ENCODE measurements around the gene AP1B1.

The AP1B1 gene

GRCh38 chr22:29353286-29353685 is 35.1 kb downstream of the AP1B1 start:
- H3K27ac ChIP-seq = no peak overlapping the region
- TF ChIP-seq ZFX (IDR thresholded peaks at IDR 0.05) = no peak
- TF ChIP-seq CTCF (conservative IDR thresholded peaks at IDR 0.05) = no peak

DNA sequence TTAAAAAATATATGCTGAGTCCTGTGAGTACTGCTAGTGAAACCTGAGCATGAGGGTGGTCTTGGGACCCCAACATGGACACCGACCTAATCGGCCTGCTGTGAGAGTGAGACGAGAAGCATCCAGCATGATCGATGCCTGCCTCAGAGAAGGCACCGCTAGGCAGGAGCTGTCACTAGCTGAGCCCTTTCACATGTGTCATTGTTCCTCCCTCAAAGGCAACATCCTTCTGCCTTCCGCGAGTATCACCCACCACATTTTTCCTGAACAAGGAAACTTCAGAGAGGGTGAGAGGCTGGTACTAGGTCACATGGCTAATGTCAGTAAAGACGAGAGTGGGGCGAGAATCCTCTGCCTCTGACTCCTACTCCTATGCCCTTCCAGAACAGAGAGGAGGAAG is 35.6 kb downstream of the AP1B1 start:
- H3K27ac ChIP-seq = no peak overlapping the region

GRCh38 chr22:29351891-29352290 is 36.5 kb downstream of the AP1B1 start:
- TF ChIP-seq CTCF (conservative IDR thresholded peaks at IDR 0.05) (no peak), ZFX (IDR thresholded peaks at IDR 0.05) (no peak)
- no peak overlapping the region for H3K27ac ChIP-seq

More for the DNA sequence above, 35.6 kb downstream of the AP1B1 start:
- TF ChIP-seq ZFX (IDR thresholded peaks at IDR 0.05) = no peak
- no peak for TF ChIP-seq CTCF (conservative IDR thresholded peaks at IDR 0.05)

DNA sequence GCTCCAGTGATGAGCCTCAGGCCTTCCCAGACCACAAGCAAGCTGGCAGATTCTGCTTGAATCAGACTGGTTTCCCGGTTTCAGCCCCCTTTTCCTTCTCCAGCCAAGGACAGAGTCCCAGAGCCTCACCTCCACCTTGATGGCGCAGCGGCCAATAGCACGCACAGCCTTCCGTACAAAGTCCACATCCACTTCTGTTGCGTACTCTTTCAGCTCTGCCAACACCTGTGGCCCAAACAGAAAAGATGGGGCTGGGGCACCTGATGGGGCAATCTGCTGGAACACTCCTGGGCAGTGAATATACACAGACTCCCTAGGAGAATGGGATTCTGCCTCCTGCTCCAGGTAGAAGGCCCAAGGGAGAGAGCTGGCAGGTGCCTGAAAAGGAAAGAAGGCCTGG is 37.3 kb downstream of the AP1B1 start:
- TF ChIP-seq CTCF (conservative IDR thresholded peaks at IDR 0.05) = no peak
- TF ChIP-seq ZFX (IDR thresholded peaks at IDR 0.05) = no peak
- no peak overlapping the region for H3K27ac ChIP-seq

- no peak overlapping the region for H3K27ac ChIP-seq
- TF ChIP-seq ZFX (IDR thresholded peaks at IDR 0.05) (no peak), CTCF (conservative IDR thresholded peaks at IDR 0.05) (no peak)
Observed at GRCh38 chr22:29348956-29349355, 39.4 kb downstream of the AP1B1 start.

- no peak for TF ChIP-seq CTCF (conservative IDR thresholded peaks at IDR 0.05)
- no peak overlapping the region; the same call in 1 of the 2 replicates for H3K27ac ChIP-seq
Observed at GRCh38 chr22:29348041-29348440, 40.3 kb downstream of the AP1B1 start.

DNA sequence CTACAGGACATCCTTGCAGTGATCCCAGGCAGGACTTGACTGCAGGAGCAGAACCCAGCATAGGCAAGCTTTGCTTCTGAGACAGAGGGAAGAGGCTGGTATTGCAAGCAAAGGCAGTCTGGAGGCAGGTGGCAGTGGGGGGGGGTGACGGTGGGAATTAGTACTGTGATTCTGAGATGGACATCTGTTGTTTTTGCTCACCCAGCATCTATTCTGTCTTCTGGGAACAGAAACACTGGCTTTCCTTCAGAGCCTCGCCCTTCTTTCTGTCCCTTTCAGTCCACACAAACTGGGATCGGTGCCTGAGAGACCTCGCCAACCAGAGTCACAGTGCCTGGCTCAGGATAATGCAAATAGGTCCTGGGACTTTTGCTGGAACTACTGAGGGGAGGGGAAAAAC is 41.7 kb downstream of the AP1B1 start:
- TF ChIP-seq ZFX (IDR thresholded peaks at IDR 0.05) = no peak
- no peak for TF ChIP-seq CTCF (conservative IDR thresholded peaks at IDR 0.05)
- H3K27ac ChIP-seq = peak overlapping the region; percentile 91
